NT2/D1 (cell line): ENCODE data around the gene PCDHB16.
"Not testable (repeated sequence)": the region's sequence is repeated elsewhere in the genome, so short reads cannot be mapped to it uniquely, and the experiment has no call there.

Source experiments
- SUZ12 ChIP-seq: IDR thresholded peaks from 2 replicates; pipeline ENCODE4 v1.6.1; 2011; ENCODE audit not compliant: insufficient read length, insufficient read depth; ENCODE audit errors: extremely low read depth
- ZNF274 ChIP-seq: IDR thresholded peaks from 2 replicates; pipeline ENCODE4 v1.6.1; 2011; ENCODE audit warnings: mild to moderate bottlenecking, low read depth, low read length

- TF ChIP-seq ZNF274, SUZ12: not testable (repeated sequence)
Observed at GRCh38 chr5:141210281-141210680, 28.1 kb downstream of the PCDHB16 start.
